SK-N-MC (cell line): ENCODE data around the gene SLC34A2.

Source experiments
- EZH2 ChIP-seq: fragments of 200-600 bp; sonication (generic); IDR thresholded peaks from one replicate; pipeline ENCODE4 v1.6.1; 2017; ENCODE audit warnings: antibody characterized with exemption
- FOXP2 ChIP-seq: optimal IDR thresholded peaks from 2 replicates; pipeline ENCODE3; 2011; ENCODE audit warnings: mild to moderate bottlenecking, moderate library complexity; ENCODE audit not compliant: insufficient read depth; ENCODE audit errors: extremely low read length, control extremely low read depth
- POLR2AphosphoS5 ChIP-seq: IDR thresholded peaks from 2 replicates; pipeline ENCODE4 v1.6.1; 2012; ENCODE audit warnings: mild to moderate bottlenecking, low read depth, low read length, borderline replicate concordance

- no peak for TF ChIP-seq POLR2AphosphoS5
- no peak for TF ChIP-seq EZH2
- TF ChIP-seq FOXP2: no peak
Observed at GRCh38 chr4:25621027-25621930, 34.4 kb upstream of the SLC34A2 start.
